HG02973 (cell line): ENCODE data around the gene AQP10.
"Not testable (repeated sequence)": the region's sequence is repeated elsewhere in the genome, so short reads cannot be mapped to it uniquely, and the experiment has no call there.

Experiments used
- ATAC-seq: cut with Tn5 transposase; IDR thresholded peaks from one replicate; pipeline ENCODE4 v1.9.1; 2021; ENCODE audit warnings: moderate library complexity; ENCODE audit not compliant: unreplicated experiment

The AQP10 gene

DNA sequence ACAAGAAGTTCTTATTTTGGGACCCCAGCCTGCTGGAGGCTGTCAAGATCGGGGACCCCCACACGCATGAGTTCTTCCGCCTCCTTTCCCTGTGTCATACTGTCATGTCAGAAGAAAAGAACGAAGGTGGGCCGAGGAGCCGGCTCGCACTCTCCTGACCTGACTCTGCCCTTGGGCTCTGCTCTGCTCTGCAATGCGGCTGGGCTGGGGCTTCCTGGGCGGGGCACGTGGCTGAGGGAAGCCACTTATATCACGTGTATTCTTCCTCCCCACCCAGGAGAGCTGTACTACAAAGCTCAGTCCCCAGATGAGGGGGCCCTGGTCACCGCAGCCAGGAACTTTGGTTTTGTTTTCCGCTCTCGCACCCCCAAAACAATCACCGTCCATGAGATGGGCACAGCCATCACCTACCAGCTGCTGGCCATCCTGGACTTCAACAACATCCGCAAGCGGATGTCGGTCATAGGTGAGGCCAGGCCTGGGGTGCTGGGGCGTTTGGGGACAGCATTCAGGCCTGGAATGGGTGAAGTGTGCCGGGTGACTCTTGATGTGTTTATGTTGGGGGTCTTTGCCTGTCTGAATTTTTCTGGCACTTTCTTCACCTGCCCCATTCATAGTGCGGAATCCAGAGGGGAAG lies 22.1 kb downstream of the AQP10 start:
- no peak for ATAC-seq

DNA sequence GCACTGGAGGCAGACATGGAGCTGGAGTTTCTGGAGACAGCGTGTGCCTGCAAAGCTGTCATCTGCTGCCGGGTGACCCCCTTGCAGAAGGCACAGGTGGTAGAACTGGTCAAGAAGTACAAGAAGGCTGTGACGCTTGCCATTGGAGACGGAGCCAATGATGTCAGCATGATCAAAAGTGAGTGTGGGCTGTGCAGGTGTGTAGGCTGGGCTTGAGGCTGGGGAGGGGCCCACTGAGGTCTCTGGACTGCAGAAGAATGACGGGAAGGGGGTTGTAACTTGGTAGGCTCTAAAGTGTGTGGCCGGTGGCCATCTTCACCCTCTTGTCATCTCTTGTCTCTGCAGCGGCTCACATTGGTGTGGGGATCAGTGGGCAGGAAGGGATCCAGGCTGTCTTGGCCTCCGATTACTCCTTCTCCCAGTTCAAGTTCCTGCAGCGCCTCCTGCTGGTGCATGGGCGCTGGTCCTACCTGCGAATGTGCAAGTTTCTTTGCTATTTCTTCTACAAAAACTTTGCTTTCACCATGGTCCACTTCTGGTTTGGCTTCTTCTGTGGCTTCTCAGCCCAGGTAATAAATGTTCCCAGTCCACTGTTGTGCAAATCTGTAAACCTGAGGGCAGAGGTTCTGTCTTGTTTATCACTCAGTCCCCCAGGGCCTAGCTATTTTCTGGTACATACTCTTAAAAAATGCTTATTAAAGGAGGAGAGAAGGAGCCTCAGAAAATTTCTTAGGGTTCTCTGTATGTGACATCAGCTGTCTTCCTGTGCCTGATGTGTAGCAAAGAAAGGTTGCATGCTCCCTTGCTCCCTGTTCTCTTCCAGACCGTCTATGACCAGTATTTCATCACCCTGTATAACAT lies 24.3 kb downstream of the AQP10 start:
- ATAC-seq, result no peak

DNA sequence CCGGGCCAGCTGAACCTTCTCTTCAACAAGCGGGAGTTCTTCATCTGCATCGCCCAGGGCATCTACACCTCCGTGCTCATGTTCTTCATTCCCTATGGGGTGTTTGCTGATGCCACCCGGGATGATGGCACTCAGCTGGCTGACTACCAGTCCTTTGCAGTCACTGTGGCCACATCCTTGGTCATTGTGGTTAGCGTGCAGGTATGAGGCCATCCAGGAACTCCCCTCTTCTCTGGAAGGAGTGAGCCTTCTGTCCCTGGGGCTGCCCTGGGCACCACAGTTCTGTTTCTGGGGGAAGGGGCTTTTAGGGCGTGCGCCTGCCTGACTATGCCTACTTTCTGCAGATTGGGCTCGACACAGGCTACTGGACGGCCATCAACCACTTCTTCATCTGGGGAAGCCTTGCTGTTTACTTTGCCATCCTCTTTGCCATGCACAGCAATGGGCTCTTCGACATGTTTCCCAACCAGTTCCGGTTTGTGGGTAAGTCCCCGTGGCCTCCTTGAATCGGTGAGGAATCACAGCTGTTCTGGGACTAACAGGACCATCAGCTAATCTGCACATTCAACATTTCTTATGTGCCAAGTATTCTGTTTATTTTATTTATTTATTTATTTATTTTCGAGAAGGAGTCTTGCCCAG lies 25.5 kb downstream of the AQP10 start:
- no peak for ATAC-seq

DNA sequence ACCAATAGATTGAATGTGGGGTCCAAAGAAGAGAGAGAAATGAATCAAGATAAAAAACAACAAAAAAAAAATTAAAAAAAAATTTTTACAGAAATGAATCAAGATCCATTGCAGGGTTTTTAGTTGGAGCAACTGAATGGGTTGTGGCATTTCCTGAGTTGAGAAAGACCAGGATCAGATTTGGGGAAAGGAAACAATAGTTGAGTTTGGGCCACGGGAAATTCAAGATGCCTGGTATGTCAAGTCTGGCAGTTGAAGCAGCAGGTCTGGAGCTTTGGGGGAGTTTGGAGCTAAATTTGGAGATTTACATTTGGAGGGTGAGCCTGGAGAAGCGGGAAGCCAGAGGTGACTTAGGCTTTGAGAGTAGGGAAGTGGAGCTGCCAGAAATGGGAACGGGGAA lies 27.1 kb downstream of the AQP10 start:
- no peak for ATAC-seq

DNA sequence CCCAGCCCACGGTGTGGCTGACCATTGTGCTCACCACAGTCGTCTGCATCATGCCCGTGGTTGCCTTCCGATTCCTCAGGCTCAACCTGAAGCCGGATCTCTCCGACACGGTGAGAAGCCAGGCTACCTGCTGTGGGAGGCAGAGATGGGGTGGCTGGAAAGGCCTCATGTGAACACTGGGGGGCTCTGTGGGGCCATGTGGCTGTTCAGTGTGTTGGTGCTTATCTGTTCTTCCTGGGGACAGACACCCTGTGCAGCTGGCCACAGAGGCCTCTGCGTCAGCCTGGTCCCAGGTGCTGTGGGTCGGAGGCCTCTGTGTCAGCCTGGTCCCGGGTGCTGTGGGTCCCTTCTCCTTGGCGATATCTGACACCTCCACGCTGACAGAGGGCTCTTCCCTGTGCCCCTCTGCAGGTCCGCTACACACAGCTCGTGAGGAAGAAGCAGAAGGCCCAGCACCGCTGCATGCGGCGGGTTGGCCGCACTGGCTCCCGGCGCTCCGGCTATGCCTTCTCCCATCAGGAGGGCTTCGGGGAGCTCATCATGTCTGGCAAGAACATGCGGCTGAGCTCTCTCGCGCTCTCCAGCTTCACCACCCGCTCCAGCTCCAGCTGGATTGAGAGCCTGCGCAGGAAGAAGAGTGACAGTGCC lies 27.7 kb downstream of the AQP10 start:
- ATAC-seq, result no peak

DNA sequence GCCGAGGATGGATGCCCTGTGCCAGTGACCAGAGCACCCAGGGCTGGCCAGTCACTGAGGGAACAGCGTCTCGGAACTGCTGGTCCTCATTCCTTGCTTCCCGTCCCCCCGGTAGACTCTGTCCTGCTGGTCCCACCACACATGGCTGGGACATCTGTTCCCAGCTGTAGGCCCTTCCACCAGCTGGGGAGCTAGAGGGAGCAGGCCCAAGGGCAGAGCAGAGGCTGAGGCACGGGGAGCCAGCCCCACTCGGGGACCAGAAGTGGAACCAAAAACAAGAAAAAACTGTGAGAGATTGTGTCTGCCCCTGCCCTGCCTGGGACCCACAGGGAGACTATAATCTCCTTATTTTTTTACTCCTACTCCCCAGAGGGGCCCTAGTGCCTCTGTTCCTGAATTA lies 28.2 kb downstream of the AQP10 start:
- ATAC-seq, result no peak

DNA sequence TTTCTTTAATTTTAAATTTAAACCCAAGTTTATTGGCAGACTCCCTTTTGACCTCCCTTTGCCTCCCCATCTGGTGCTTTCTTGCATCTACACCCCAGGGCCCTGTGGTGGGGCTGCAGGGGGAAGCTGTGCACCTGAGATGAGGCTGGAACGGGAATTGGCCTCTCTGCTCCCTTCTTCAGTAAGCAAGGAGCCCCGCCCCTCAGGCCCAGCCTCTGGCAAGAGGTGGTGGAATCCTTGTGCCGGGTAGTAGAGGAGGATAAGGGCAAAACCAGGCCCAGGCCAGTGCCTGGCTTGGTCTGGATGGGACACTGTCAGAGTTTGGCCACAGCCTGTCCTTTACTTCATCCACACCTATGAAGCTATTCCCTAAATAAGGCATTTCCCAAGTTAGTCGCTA lies 29.5 kb downstream of the AQP10 start:
- ATAC-seq, result no peak

DNA sequence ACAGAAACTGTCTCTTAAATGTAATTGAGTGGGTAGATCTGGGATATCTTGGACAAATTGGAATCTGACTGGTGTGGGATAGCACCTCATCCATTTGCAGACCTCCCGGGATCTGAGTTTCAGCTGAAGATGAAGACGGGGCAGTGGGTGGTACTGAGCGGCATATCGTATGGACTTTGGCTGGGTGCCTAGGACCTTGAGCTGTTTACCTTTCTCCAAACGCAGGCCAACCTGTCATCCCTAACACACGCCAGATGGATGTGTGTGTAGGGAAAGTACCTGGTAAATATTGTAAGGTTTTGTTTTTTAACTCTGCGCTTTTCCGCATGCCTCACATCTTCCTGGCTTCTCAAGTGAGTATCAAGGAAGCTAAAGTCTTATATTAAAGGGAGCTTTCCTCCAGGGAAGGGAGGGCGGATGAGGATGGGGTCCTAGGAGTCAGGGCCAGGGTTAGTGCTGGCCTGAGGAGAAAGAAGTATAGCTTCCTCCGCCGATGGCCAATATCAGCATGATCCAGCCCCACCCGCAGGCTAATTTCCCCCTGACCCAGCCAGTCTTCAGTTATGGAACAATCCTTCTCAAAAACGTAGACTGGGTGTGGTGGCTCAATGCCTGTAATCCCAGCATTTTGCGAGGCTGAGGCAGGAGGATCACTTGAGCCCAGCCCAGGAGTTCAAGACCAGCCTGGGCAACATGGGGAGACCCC lies 30.6 kb downstream of the AQP10 start:
- ATAC-seq, result no peak

DNA sequence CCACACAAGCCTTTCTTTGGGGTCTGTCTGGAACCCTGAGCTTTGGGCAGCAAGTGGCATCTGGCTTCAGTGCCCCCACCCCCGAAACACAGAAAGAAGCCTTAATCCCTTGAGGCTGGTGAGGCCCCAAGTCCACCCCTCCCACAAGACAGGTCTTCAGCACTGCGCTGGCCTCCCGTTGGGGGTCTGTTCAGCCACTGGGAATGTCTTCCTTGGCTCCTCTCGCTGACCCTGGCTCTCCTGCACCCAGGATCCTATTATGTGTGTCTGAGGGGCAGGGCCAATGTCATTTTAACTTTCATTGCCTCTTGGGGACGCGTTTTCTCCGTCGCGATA lies 31.3 kb downstream of the AQP10 start:
- no peak for ATAC-seq

DNA sequence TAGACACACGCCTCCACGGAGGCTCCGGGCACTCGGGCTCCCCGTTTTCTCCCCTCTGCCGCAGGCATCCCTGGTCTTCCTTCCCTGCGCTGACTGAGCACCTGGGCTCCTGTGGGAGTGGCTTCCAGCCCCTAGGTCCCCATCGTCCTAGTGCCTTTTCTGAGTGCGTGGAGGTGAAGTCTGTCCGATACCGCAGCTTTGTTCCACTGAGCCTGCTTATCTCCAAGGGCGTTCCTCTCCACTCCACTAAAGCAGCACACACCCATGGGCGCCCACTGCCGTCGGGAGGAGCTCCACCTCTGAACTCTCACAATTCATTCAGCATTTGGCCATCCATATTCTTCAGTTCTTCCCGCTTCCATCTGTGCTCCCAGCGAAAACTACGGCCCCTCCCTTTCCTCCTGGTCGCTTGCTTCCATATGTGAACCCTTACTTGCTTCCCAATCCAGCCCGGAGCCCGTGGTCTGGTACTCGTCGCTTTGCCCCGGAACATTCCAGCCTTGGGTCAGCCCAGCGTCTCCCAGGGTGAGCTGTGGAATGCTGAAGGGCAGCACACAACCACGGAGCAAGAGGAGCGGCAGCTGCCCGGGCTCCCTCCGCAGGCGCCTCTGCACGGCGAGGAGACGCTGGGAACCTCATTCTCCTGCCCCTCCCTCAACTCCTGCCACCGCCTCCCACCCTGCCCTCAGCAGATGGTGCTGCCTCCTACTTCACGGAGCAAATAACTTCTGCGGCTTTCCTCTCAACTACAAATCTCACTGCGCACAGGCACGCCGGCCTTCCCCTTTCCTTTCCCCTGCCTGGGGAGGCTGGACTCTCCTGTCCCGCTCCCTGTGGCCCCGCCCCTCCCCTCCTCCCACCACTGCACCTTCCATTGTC lies 31.9 kb downstream of the AQP10 start:
- ATAC-seq, result no peak

DNA sequence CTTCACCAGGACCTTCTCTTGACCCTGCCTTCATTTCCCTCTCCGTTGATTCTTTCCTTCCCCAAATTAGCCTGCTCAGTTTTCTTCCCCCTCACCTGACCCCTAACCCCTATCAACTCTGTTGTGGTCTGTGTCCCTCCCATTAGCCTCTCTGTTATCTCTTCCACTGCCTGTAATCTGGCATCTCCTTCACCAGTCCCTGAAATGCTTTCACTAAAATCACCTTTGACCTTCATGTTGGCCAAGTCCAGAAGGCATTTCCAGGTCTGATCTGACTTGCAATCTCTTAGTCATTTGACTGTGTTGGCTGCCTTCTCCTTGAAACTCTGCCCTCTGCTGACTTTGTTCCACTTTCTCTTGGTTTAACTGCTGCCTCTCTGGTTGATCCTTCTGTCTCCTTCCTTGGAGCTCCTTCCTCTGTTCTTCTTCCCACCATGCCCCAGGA lies 32.6 kb downstream of the AQP10 start:
- ATAC-seq, result no peak

DNA sequence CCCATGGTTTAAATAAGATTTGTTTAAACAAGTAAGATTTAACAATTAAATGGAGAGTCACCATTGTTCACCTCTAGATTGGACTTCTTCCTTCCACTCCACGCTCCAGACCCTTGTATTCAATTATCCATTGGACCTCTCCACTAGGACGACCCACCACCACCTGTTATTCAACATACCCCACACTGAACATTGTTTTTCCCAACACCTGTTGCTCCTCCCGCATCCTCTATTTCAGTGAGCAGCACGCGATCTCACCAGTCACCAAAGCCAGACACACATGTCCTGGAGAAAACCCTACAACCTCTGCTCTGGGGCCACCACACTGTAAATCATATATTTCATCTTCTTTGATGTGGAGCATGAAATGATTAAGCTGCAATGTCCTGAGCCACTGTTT lies 33.1 kb downstream of the AQP10 start:
- ATAC-seq, result no peak

DNA sequence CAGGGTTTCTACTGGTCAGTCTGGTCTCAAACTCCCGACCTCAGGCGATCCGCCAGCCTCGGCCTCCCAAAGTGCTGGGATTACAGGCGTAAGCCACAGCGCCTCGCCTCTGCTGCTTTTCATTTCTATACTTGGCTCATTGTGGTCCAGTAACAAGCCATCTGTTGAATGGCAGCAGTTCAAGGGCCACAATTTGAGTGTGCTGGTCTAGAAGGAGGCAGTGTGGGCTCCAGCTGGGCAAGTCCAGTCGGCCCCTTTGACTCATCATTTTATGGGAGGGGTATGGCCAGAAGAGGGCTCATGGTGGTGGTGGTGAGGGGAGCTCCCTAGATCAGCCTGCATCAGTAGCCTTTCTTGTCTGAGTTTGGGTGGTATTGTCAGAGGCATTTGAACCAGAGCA lies 37.6 kb downstream of the AQP10 start:
- no peak for ATAC-seq

DNA sequence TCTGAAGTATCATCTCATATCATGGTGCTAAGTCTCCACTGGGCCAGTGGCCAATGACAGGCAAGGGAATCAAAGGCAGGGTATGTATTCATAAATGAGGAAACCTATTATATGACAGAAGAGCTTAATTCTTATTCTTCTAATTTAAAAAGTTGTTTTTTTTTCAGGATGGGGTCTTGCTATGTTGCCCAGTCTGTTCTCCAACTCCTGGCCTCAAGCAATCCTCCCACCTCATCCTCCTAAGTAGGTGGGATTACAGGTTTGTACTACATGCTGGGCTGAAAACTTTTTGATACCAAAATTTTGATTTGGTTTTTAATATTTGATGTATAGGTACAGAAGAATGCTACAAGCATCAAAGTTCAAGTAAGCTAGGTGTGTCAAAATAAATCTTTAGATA lies 39.4 kb downstream of the AQP10 start:
- no peak for ATAC-seq

DNA sequence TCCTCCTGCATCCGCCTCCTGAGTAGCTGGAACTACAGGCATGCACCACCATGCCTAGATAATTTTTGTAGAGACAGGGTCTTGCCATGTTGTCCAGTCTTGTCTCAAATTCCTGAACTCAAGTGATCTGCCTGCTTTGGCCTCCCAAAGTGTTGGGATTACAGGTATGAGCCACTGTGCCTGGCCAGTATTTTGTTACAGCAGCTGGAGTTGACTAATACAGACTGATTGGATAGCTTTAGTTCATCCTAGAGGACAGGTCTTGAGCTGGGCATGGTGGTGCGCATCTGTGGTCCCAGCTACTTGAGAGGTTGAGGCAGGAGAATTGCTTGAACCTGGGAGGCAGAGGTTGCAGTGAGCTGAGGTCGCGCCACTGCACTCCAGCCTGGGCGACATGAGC lies 40.0 kb downstream of the AQP10 start:
- ATAC-seq, result not testable (repeated sequence)

DNA sequence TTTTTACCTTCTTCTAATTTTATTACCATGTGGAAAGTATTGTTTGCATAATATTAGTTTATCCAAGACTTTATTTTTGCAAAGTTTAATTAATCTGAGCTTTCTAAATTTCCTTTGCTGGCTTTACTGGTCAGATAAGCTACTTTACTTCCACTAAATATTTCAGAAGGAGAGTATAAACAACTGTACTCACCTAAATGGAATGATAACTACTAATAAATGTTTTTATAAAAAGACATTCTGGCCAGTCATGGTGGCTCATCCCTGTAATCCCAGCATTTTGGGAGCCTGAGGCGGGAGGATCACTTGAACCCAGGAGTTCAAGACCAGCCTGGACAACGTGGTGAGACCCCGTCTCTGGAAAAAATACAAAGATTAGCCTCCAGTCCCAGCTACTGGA lies 40.5 kb downstream of the AQP10 start:
- ATAC-seq, result no peak

DNA sequence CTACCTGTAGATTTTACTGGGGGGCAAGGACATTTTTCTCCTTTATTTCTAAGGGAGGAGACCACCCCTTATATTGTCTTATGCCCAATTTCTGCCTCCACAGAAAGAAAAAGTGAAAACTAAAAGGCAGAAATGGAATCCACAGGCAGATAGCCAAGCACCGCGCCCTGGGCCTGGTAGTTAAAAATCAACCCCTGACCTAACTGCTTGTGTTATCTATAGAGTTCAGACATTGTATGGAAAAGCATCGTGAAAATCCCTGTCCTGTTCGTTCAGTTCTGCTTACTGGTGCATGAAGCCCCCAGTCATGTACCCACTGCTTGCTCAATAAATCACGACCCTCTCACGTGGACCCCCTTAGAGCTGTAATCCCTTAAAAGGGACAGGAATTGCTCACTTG lies 50.5 kb downstream of the AQP10 start:
- no peak for ATAC-seq

DNA sequence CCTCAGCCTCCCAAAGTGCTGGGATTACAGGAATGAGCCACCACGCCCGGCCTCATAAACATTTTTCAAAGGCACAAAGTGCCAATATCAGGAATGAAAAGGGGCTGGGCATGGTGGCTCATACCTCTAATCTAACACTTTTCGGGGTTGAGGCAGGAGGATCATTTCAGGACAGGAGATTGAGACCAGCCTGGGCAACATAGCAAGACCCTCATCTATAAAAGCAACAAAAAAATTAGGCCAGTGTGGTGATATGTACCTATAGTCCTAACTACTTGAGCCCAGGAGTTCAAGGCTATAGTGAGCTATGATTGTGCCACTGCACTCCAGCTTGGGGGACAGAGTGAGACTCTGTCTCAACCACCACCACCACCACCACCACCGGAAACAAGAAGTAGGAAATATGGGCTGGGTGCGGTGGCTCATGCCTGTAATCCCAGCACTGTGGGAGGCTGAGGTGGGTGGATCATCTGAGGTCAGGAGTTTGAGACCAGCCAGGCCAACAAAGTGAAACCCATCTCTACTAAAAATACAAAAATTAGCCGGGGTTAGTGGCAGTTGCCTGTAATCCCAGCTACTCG lies 53.0 kb downstream of the AQP10 start:
- not testable (repeated sequence) for ATAC-seq
